OCI-LY7 (cell line): ENCODE results near the gene COL4A1. TPM values are rescaled to one million over a fixed set of nuclear protein-coding genes. Genes with fewer than 3 reads are reported as not detected.

Experiments
- BruUV-seq: library from RNA; stranded (reverse); fragments of 400-500 nt; replicated peaks from 2 replicates; lab custom pipeline; 2021; lab: Mats Ljungman, UMichigan
- CTCF ChIA-PET: fragments of 300-600 bp; sonication (Branson Sonifier 250); formaldehyde crosslinking; loops from one replicate; lab custom pipeline; 2022; ENCODE audit warnings: antibody characterized with exemption; ENCODE audit not compliant: unreplicated experiment; lab: Charles Lee
- POLR2A ChIA-PET: fragments of 300-600 bp; sonication (Branson Sonifier 250); formaldehyde crosslinking; loops from one replicate; lab custom pipeline; 2022; ENCODE audit warnings: antibody characterized with exemption; lab: Charles Lee
- DNase-seq: peaks from one replicate; pipeline ENCODE4 v3.0.0-alpha.2; 2015; ENCODE audit warnings: low spot score
- H2AFZ ChIP-seq: fragments of 200-600 bp; sonication (generic), shearing (Covaris generic); 2 replicates; pipeline ENCODE4 v1.6.1; 2014; ENCODE audit warnings: mild to moderate bottlenecking, antibody characterized with exemption, low read length, moderate library complexity
- H3K27ac ChIP-seq: fragments of 200-600 bp; sonication (generic); 2 replicates; pipeline ENCODE4 v1.5.1; 2014; ENCODE audit warnings: mixed run types, low read depth, mild to moderate bottlenecking, moderate library complexity, low read length, inconsistent platforms; ENCODE audit not compliant: poor library complexity, severe bottlenecking
- H3K36me3 ChIP-seq: fragments of 200-600 bp; sonication (generic); 2 replicates; pipeline ENCODE4 v1.6.1; 2014; ENCODE audit warnings: mild to moderate bottlenecking, antibody characterized with exemption, low read length, moderate library complexity, mixed read lengths; ENCODE audit not compliant: insufficient read depth
- H3K4me1 ChIP-seq: fragments of 200-600 bp; sonication (generic); 2 replicates; pipeline ENCODE4 v1.5.1; 2014; ENCODE audit warnings: mild to moderate bottlenecking, low read length; ENCODE audit not compliant: insufficient read depth, poor library complexity, severe bottlenecking
- H3K4me2 ChIP-seq: fragments of 200-600 bp; sonication (generic); 2 replicates; pipeline ENCODE4 v1.6.1; 2014; ENCODE audit warnings: mild to moderate bottlenecking, low read length
- H3K4me3 ChIP-seq: fragments of 200-600 bp; sonication (generic); 2 replicates; pipeline ENCODE4 v1.5.1; 2014; ENCODE audit warnings: mild to moderate bottlenecking, low read depth, low read length; ENCODE audit not compliant: poor library complexity, severe bottlenecking
- H3K79me2 ChIP-seq: fragments of 200-600 bp; sonication (generic); 2 replicates; pipeline ENCODE4 v1.6.1; 2016; ENCODE audit warnings: low read depth, mild to moderate bottlenecking, low read length, moderate library complexity, mixed read lengths; ENCODE audit not compliant: insufficient read depth
- H3K9me2 ChIP-seq: fragments of 200-600 bp; sonication (generic); 2 replicates; pipeline ENCODE4 v1.6.1; 2016; ENCODE audit warnings: mild to moderate bottlenecking, low read length, mixed read lengths; ENCODE audit not compliant: insufficient read depth
- H3K9me3 ChIP-seq: fragments of 200-600 bp; sonication (generic); 2 replicates; pipeline ENCODE4 v1.6.1; 2014; ENCODE audit warnings: mild to moderate bottlenecking, mixed run types, low read length, mixed read lengths
- H4K20me1 ChIP-seq: fragments of 200-600 bp; sonication (generic); 2 replicates; pipeline ENCODE4 v1.6.1; 2014; ENCODE audit warnings: mild to moderate bottlenecking, antibody characterized with exemption, low read length, moderate library complexity, mixed read lengths; ENCODE audit not compliant: insufficient read depth
- CTCF ChIP-seq: fragments of 200-600 bp; sonication (generic); conservative IDR thresholded peaks from 2 replicates; pipeline ENCODE4 v1.5.1; 2014; ENCODE audit warnings: mild to moderate bottlenecking, antibody characterized with exemption, low read length, moderate library complexity, mixed read lengths
- EZH2phosphoT487 ChIP-seq: fragments of 200-600 bp; sonication (generic); IDR thresholded peaks from 2 replicates; pipeline ENCODE4 v1.6.1; 2018; ENCODE audit warnings: low read depth, borderline replicate concordance, mild to moderate bottlenecking, mixed run types, antibody characterized with exemption, low read length, moderate library complexity, mixed read lengths
- intact Hi-C: fragments of 100-400 bp; cut with micrococcal nuclease; formaldehyde crosslinking; loops from one replicate; pipeline ENCODE4 v1.10.0; 2022; ENCODE audit not compliant: unreplicated experiment
- total RNA-seq, 2 experiments: library from RNA; depleted of rRNA in 1 of 2; stranded (reverse); fragments of >200 nt in 1 of 2; shearing (Covaris generic) in 1 of 2; gene quantifications; 2 replicates each; pipeline ENCODE4 v1.2.3, GENCODE V29; 2014 to 2022

The COL4A1 gene
- total RNA-seq, 2 experiments from 2014 or later = 0.06 TPM; not detected in 1

GRCh38 chr13:110218581-110219201 lies 88.3 kb downstream of the COL4A1 start:
- H3K9me3 ChIP-seq = no peaks in the 10 kb centered on the region
- ChIA-PET POLR2A (no interaction called here), CTCF (no interaction called here)
- BruUV-seq = no TSS peak
- H3K4me2 ChIP-seq = no peak overlapping the region
- H2AFZ ChIP-seq = no peak overlapping the region
- H4K20me1 ChIP-seq = no peaks in the 10 kb centered on the region
- intact Hi-C loops = no loop called here
- no peak for DNase-seq
- H3K9me2 ChIP-seq = no peaks in the 10 kb centered on the region
- no peak overlapping the region for H3K4me3 ChIP-seq
- H3K36me3 ChIP-seq = no peaks in the 10 kb centered on the region
- no peaks in the 10 kb centered on the region for H3K4me1 ChIP-seq
- no peaks in the 10 kb centered on the region for H3K79me2 ChIP-seq
- TF ChIP-seq CTCF (no peak), EZH2phosphoT487 (no peak)
- no peak overlapping the region for H3K27ac ChIP-seq

- no peaks in the 10 kb centered on the region for H3K9me2 ChIP-seq
- ChIA-PET POLR2A (no interaction called here), CTCF (no interaction called here)
- H3K79me2 ChIP-seq = no peaks in the 10 kb centered on the region
- no peak overlapping the region for H3K27ac ChIP-seq
- H4K20me1 ChIP-seq = no peaks in the 10 kb centered on the region
- no peaks in the 10 kb centered on the region for H3K9me3 ChIP-seq
- no peaks in the 10 kb centered on the region for H3K36me3 ChIP-seq
- DNase-seq = no peak
- H3K4me3 ChIP-seq = no peak overlapping the region
- BruUV-seq = no TSS peak
- TF ChIP-seq EZH2phosphoT487 (no peak), CTCF (no peak)
- H3K4me1 ChIP-seq = no peaks in the 10 kb centered on the region
- intact Hi-C loops = no loop called here
- H3K4me2 ChIP-seq = no peak overlapping the region
- H2AFZ ChIP-seq = no peak overlapping the region
Measured at GRCh38 chr13:110217811-110218210, 89.1 kb downstream of the COL4A1 start.

- no peak overlapping the region for H3K4me3 ChIP-seq
- H3K9me2 ChIP-seq = no peaks in the 10 kb centered on the region
- no peak overlapping the region for H3K4me2 ChIP-seq
- no peak for DNase-seq
- no peaks in the 10 kb centered on the region for H3K9me3 ChIP-seq
- H3K4me1 ChIP-seq = no peaks in the 10 kb centered on the region
- H2AFZ ChIP-seq = no peak overlapping the region
- no peaks in the 10 kb centered on the region for H4K20me1 ChIP-seq
- H3K36me3 ChIP-seq = no peaks in the 10 kb centered on the region
- no TSS peak for BruUV-seq
- H3K79me2 ChIP-seq = no peaks in the 10 kb centered on the region
- no peak overlapping the region for H3K27ac ChIP-seq
- ChIA-PET CTCF (no interaction called here), POLR2A (interaction anchor here (0.6 kb wide), 1 partner anchor 185 kb away, joined by 3 read pairs; no protein-coding TSS in a partner anchor)
- intact Hi-C loops = no loop called here
- TF ChIP-seq EZH2phosphoT487 = no peak
- TF ChIP-seq CTCF = no peak
Measured at GRCh38 chr13:110217085-110217484, 89.9 kb downstream of the COL4A1 start.
